Tongue (tissue), 2 donors: ENCODE measurements around the gene REEP3. TPM values are rescaled to one million over a fixed set of nuclear protein-coding genes. Genes with fewer than 3 reads are reported as not detected.
"Not testable (repeated sequence)": the region's sequence is repeated elsewhere in the genome, so short reads cannot be mapped to it uniquely, and the experiment has no call there.

ENCODE experiments used
- DNase-seq: peaks from one replicate; pipeline ENCODE4 v3.0.0-alpha.2; 2015
- total RNA-seq: library from RNA; depleted of rRNA; stranded (reverse); fragments of >200 nt; gene quantifications from one replicate; pipeline ENCODE4 v1.2.3, GENCODE V29; 2014

REEP3 gene
- total RNA-seq, 1 donor from 2014 or later = 35.7 TPM

DNA sequence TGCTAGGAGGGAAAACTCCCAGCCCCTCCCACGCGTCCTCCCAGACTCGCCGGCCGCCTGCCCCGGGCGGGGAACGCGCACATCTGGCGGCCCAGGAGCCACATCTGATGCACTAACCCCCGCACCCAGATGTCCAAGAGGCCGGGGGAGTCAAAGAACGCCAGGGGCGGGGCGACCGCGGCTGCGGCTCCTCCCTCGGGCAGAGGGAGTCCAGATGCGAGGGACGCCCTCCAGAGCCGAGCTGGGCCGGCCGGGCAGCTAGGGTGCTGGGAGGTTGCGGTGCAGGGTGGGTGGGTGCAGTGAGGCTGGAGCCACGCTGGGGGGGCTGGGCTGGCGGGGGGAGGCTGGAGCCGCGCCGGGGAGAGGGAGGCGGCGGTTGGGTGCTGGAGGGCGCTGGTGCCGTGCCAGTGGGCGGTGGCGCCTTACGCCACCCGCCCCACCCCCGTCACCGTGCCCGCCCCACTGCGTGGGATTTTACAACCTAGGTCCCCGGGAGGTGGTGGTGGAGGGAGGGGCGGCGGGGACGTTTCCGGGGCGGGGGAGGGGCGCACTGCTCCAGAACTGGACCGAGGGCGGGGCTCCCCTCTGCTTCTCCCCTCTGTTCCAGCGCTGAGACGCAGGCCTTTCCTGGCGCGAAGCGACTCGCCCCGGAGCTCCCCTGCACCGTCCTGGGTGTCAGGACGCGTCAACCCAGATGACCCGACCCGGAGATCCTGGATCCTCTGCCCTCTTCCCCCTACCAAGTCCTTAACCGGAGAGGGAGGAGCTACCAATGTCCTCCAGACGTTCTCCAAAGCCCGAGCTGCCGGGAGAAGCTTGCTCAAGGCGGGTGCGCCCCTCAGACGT lies 109.1 kb downstream of the REEP3 start:
- DNase-seq = peak; percentile 94

DNA sequence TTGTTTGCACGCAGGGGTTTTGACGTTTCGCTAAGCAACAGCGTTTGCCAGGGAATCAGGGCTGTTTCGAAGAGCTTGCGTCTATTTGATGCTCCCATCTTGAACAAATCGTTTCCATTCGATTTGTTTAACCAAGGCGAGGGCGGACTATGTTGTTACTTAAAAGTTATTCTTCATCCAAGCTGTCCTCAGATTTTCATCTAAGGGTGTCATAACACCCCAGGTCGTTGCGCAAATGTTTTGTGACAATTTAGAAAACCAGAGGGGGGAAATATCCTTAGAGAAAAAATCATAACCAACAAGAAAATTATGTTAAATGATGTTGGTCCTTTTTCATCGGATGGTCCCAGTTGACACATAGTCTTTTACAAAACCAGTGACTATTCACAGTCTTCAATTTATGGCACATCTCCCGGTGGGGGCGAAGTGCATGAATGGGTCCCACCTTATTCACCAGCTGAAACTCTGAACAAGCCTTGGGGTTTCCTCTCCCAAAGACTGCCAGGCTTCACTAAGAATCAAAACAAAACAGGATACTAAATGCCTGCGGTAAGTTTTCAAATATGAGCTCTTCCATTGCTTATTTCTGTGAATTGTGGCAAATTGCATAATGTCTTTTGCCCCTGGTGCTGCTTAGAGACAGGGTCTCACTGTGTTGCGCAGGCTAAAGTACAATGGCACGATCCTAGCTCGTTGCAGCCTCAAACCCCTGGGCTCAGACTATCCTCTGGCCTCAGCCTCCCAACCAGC lies 109.9 kb downstream of the REEP3 start:
- peak; percentile 95 for DNase-seq

DNA sequence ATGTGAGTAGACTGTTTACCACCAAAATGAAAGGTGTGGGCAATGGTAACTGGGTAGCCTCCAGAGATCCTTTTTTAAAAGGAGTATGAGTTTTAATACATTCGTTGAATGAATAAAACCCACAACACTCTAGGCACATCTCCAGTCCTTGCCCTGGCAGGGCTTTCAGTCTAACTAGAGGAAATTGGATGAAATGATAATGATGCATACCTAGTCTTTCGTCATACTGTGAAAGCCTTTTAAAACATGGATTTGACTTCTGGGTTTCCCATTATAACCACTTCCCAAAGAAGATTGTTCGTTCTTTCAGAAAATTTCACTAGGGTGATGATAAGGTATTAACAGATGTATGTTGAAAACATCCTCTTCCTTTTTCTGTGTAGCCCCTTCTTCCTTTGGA lies 110.8 kb downstream of the REEP3 start:
- DNase-seq = no peak

DNA sequence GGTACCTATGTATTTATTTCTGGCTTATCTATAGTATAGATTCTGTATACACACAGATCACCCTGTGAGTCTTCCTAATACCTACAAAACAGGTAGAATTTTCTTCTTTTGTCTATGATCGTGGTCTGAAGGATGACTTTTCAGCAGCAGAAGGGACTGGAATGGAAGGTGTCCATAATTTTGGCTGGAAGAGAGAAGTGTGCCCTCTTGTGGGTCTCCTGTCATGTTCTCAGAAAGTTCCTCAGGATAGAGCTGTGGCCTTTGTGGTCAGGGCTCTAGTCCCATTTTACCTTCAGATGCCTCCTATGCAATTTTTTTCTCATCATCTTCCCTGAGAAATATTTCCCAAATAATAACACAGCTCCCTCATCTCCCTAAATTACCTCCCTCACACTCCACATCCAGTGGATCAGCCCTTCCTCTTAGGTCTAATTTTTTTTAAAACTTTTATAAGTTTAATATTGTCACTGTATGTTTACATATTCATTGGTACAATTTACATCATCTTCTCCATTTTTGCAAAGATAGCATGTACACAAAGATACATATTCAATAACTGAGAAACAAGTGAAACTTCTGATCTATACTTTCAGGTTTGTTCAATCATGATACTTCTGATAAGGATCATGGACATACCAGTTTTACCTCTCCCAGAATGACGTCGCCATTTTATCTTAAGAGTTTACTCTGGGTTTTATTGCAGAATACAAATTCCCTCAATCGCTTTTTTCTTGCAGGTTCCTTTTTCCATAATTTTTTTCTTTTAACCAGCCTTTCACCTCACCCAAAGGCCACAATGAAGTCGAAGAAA lies 112.7 kb downstream of the REEP3 start:
- DNase-seq = peak; percentile 55

DNA sequence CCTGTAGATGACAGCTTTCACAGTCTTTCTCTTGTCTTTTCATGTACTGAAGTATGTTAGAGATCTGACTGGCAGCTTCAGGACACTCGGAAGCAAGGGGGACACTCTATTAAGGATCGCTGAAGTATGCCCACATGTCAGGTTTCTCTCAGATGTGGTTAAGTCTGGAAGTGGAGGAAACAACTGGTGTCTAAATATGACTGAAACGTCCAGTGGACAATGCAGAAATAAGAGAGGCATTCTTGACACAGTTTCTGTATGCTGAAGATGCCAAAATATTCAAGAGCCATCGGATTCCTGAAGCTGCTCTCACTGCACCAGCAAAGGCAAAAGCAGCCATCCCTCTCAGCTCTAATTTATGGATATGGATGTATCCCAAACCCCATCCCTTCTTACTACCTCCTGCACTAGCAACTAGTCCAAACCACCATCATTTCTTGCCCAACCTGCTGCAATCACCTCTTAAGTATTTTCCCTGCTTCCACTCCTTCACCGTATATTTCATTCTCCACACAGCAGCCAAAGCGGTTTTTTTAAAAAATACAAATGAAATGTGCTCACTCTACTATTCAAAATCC lies 113.4 kb downstream of the REEP3 start:
- DNase-seq = no peak

DNA sequence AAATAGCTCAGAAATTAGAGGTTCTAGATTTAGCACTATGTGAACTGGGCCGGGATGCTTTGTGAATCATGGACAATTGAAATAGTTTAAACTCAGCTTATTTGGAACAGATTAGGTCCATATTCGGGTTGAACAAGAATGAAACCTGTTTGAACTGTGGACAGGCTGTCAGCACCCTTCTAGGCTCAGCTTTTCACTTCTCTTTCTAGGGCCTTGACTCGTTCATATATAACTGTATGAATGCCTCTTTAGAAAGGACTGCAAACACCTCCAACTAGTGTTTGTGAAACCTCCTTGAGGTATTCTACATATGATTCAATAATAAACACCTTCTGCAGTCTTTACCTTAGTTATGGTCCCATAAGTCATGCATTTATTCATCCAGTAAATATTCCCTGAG lies 115.6 kb downstream of the REEP3 start:
- DNase-seq = no peak

DNA sequence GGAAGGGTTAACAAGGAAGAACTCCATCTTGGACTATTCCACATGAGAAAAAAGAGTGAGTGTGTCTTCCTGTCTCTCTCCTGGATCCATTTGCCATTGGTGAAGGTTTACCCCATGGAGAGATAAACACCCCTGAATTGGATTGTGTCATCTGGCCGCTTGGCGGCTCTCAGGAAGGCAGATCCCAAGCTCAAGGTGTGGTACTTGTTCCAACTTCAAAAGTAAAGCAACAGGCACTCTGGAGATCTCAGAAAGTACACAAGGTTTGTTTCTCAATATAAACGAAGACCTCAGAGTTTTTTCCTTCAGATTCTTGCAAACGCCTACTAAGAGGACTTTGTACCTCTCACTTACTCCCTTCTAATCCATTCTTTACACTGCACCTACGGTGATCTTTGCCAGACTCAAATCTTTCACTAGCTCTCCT lies 116.7 kb downstream of the REEP3 start:
- DNase-seq = no peak

DNA sequence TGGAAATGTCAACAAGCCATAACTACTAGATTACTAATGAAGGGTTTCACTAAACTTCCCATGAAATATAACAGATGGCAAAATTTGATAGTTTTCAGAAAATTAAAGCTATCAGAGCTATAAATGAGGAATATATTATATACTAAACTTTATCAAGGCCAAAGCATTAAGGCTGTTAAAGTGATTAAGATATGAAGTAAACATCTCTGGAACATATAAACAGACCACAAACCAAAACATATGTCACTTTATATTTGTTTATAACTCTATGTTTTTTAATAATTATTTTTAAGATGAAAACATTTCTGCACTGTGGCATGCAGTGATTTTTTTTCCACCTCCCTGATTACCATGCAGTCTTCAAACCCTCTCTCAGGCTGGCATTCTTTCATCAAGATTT lies 120.2 kb downstream of the REEP3 start:
- no peak for DNase-seq

DNA sequence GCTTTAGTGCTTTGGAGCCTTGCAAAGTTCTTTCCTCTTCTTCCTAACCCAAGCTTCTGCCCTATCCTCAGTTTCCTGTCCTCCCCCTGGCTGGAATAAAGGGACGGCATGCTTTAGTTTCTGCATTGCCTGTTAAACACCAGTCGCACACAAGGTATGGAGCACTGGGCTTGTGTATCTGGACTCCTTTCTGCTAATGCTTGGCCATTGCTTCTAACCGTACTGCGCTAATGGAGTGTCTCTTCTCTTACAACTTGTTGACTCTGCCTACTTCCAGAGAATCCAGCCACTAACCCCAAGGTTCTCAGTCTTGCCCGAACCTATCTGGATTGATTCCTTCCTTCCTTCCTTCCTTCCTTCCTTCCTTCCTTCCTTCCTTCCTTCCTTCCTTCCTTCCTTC lies 120.6 kb downstream of the REEP3 start:
- no peak for DNase-seq

DNA sequence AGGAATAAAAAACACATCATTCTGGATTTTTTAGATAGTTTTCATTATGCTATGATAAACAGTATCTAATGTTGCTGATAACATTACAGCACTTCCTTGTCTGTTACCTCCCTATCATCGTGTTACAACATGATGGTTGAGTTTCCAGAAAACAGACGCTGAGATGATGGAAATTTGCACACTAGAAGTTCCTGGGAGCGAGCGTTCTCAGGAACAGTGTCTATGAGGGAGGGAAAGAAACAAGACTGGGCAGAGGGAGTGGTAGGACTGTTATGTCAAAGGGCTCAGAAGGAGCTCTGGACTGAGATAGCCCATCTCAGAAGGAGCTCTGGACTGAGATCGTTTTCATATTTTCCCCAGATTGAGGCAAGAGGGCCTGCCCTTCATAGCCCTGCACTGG lies 121.6 kb downstream of the REEP3 start:
- DNase-seq = no peak

DNA sequence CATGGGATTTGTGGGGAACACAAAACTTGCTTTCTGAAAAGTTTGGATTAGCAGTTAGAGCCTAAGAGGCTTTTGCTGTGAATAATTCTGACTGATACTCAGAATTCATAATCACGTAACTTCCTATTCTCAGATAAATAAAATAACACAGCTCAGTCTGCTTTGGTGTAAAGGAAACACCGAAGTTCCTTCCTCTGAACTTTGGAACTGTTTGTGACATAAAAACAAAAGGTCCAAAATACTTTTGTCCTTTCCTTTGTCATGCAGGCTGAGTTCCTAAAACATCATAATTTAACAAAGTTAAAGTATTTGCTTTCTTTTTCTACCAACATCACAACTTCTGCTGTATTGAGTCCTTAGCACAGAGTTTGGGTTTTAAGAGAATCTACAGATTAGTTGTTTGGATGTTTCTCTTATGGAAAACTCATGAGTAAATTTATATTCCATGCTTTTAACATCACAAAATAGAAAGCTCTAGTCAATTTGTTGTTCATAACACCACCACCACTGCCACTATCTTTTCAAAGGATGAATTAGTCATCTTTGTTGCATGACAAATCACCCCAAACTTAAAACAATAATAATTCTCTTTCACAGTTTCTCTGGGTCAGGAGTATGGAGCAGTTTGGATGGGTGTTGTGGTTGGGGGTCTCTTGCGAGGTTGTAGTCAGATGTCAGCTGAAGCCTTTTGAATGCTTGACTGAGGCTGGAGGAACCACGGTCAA lies 123.4 kb downstream of the REEP3 start:
- no peak for DNase-seq

DNA sequence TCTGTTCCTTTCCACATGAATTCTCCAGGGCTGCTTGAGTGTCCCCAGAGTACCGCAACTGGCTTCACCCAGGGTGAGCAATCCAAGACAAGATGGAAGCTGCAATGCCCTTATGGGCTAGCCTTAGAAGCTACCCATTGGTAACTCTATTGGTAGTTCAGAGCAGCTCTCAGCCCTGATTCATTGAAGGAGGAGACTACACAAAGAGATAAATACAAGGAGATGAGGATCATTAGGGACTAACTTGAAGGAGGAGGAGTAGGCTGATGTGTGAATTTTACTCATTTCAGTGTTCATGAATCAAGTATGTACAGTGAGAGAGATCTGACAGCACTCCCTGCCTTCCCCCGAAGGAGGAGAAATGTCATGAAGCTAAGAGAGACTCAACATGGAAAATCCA lies 124.0 kb downstream of the REEP3 start:
- no peak for DNase-seq

DNA sequence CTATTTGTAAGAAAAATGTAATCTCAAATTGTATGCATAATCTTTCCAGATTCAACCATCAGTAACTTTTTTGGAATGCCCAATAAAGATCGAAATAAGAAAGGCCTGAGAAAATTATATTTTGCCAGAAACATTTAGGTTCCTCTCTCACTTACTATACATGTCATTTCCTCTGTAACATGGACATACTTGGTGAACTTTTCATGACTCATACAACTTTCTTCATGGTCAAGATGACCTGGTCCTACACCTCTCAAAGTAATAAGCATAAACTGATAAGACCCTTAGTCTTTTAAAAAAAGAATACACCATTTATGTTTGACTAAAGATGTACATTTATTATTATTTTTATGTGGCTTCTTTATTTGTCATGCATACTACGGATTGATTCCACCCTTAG lies 125.3 kb downstream of the REEP3 start:
- DNase-seq = no peak

DNA sequence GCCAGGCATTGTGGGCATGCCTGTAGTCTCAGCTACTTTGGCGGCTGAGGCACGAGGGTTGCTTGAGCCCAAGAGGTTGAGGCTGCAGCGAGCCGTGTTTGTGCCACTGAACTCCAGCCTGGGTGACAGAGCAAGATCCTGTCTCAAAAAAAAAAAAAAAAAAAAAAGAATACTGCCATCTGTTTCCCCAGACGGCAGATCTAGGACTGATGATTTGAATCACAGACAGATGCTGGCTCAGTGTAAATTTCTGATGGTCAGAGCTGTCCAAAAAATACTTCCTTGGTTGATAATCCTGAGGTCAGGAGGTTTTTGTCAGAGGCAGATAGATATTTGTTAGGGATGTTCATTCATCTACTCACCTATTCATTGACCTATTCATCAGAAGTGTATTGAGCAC lies 130.7 kb downstream of the REEP3 start:
- no peak for DNase-seq

DNA sequence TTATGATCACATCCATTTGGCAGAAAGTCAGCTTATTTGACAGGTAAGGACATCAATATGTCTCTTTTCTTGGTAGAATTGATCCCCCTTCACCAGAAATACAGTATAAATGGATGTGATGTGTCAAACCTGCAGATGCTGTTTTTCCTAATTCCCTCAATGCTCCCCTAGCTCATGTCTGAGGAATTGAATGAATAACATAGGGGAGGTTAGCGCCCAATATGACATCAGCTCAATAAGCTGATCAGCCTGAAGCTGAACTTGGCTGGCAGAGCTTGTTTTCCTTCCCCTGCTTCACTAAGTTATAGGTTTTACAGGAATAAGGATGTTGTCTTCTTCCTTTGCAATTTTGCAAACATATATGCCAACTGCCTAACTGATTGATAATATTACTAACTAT lies 132.5 kb downstream of the REEP3 start:
- DNase-seq = no peak

DNA sequence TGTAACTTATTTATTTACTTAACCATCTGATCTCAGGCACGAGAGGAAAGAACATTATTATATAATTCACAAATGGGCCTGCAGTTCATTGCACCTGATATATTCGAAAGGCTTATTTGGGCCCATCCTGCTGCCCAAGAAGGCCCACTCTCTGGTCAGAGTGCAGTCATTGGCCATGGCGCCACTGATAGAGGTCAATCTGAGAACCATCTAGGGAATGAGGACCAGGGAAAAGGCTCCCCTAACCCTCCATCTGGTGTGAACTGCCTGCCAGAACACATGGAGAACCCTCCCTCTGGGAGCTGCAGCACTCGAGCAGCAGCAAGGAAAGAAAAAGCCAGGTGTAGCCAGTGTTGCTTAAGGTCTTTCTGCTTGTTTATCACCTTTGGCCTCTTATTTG lies 136.6 kb downstream of the REEP3 start:
- DNase-seq = peak; percentile 46

DNA sequence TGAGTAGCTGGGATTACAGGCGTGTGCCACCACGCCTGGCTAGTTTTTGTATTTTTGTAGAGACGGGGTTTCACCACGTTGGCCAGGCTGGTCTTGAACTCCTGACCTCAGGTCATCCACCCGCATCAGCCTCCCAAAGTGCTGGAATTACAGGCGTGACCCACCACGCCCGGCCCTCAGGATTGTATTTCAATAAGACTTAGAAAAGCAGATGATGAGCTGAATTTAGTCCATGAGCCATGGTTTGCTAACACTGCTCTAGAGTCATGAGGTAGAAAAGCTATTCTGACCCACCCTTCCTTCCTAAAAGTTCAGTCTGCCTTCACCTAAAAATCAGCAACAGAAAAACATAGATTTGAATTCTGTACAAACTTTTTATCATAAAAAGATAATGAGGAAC lies 139.7 kb downstream of the REEP3 start:
- DNase-seq = not testable (repeated sequence)

DNA sequence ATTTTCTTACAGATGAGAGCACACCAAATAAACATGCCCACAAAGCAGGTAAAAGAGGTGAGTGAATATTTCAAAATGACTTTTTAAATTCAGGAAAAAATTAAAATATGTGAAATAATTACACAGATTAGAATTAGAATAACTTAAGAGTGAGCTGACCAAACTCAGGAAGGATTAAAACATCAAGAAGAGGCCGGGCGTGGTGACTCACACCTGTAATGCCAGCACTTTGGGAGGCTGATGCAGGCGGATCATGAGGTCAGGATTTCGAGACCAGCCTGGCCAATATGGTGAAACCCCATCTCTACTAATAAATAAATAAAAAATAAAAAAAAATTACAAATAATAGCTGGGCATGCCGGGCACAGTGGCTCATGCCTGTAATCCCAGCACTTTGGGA lies 140.1 kb downstream of the REEP3 start:
- DNase-seq = no peak

DNA sequence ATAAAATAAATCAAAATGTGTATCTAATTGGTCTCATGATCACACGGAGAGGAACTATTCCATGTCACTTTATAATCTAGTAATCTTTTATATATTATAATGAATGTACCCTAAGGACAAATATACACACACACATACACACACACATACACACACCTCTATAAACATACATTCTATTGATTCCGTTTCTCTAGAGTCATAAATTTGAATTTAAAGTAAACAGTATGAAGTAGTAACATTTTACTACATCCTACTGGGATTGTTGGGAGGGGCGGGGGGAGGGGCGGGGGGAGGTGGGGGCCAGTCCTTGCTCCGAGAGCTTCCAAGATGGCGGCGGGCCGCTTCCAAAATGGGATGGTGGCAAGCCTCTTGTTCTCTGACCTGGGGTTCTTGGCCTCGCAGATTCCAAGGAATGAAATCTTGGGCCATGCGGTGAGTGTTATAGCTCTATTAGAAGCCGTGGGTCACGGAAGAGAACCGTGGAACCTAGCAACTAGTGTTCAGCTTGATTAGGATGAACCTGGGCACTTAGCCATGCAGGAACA lies 143.2 kb downstream of the REEP3 start:
- no peak for DNase-seq

DNA sequence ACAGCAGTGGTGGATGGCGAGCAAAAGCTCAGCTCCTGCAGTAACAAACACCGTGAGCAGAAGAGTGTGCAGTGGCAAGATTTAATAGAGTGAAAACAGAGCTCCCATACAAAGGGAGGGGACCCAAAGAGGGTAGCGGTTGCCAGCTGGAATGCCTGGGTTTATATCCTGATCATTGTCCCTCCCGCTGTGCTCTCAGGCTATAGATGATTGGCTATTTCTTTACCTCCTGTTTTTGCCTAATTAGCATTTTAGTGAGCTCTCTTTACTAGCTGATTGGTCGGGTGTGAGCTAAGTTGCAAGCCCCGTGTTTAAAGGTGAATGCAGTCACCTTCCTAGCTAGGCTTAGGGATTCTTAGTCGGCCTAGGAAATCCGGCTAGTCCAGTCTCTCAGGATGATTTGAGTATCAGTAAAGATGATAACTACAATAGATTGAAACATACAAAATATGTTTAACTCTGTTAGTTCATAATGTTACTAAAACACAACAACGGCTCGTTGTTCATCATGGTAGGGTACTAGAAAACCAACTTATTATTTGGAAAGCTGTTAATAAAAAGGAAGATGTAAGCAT lies 143.9 kb downstream of the REEP3 start:
- not testable (repeated sequence) for DNase-seq

DNA sequence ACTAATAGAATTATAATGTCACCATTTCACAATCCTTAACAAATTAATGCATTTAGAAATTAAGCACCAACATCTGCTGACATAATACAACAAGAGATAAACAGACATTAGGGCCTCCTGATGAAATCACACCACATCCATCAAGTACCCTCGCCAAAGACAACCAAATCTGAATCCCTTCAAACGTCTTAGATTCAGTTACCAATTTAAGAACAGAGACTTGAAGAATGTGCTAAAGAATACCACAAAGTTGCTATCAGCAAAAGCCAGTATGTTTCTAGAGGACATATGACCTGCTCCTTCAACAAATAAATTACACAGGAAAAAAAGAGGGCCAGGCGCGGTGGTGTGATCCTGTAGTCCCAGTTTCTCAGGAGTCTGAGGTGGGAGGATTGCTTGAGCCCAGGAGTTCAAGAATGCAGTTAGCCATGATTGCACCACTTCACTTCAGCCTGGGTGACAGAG lies 144.5 kb downstream of the REEP3 start:
- DNase-seq = no peak
